Measurements from ENCODE around the gene ZNF655. TPM values are rescaled to one million over a fixed set of nuclear protein-coding genes. Genes with fewer than 3 reads are reported as not detected.

The ZNF655 gene
- total and polyA plus RNA-seq, 2 donors (not counting 3 experiments of a cell fraction or from before 2014, with no cell fraction given): 16.9 to 20.4 TPM

- Histone ChIP-seq H2AFZ (ENCODE audit: low read depth, low read length) (no peak overlapping the region), H3K9ac (replicated peaks; ENCODE audit: extremely low read depth, insufficient read depth, low read length) (no peak overlapping the region), H3K36me3 (ENCODE audit: control insufficient read depth in 2 of 2, extremely low read depth in 1 of 2, insufficient read depth in 2 of 2, low read length in 2 of 2) (peaks cover 12% of the 10 kb centered on the region in 2 experiments), H4K20me1 (replicated peaks; ENCODE audit: control insufficient read depth, extremely low read depth, insufficient read depth, low read length) (no peaks in the 10 kb centered on the region), H3K4me3 (replicated peaks in 1 of 3; ENCODE audit: insufficient read depth in 1 of 3, low read depth in 1 of 3, low read length in 3 of 3) (no peak overlapping the region), H3K27ac (ENCODE audit: insufficient read depth, low read depth, low read length) (no peak overlapping the region), H3K4me2 (ENCODE audit: insufficient read depth, low read length) (no peak overlapping the region), H3K9me3 (replicated peaks; ENCODE audit: control insufficient read depth, insufficient read depth, low read length) (peaks cover 2% of the 10 kb centered on the region), H3K4me1 (ENCODE audit: control insufficient read depth, extremely low read depth, insufficient read depth, low read length) (no peaks in the 10 kb centered on the region), H3K9me1 (replicated peaks; ENCODE audit: control insufficient read depth, extremely low read depth, insufficient read depth, low read length) (no peaks in the 10 kb centered on the region), H3K27me3 (ENCODE audit: control insufficient read depth in 2 of 2, insufficient read depth in 2 of 2, low read length in 2 of 2) (no peaks in the 10 kb centered on the region), H3K79me2 (ENCODE audit: control insufficient read depth, insufficient read depth, low read length) (no peaks in the 10 kb centered on the region)
- BruUV-seq (replicated peaks): no TSS peak
- intact Hi-C loops (cut with micrococcal nuclease) (no loop called here), dilution Hi-C loops (cut with MboI; ENCODE audit: extremely low pct_ligation_motif_present, low sequenced_read_pairs) (no loop called here)
- CTCF ChIA-PET: interaction anchor here (0.5 to 1.3 kb wide), 9 partner anchors 9 to 422 kb away, joined by 3 to 18 read pairs (median 3); partner anchors contain the start of genes GJC3 and ZSCAN25
- POLR2A ChIA-PET: no interaction called here
- no peak for TF ChIP-seq POLR2AphosphoS5 (IDR thresholded peaks at IDR 0.05; ENCODE audit: insufficient read depth, low read depth, low read length)
- no peak for TF ChIP-seq CTCF (IDR thresholded peaks at IDR 0.05; ENCODE audit: extremely low read depth in 1 of 2, insufficient read depth in 1 of 2, low read depth in 1 of 2, low read length in 2 of 2)
- TF ChIP-seq MYC (IDR thresholded peaks at IDR 0.05; ENCODE audit: low read depth, low read length): no peak
- TF ChIP-seq MAX (IDR thresholded peaks at IDR 0.05; ENCODE audit: insufficient read depth, insufficient read length): no peak
- TF ChIP-seq JUN (IDR thresholded peaks at IDR 0.05; ENCODE audit: borderline replicate concordance, insufficient read depth, insufficient read length, low read depth): no peak
- no peak for TF ChIP-seq EZH2 (IDR thresholded peaks at IDR 0.05; ENCODE audit: borderline replicate concordance, low read depth, low read length, severe bottlenecking)
- TF ChIP-seq FOS (IDR thresholded peaks at IDR 0.05; ENCODE audit: borderline replicate concordance, insufficient read depth, low read length): no peak
- TF ChIP-seq POLR2A (IDR thresholded peaks at IDR 0.05; ENCODE audit: low read depth, low read length): no peak
- no peak for TF ChIP-seq GATA2 (IDR thresholded peaks at IDR 0.05; ENCODE audit: insufficient read depth, insufficient read length, low read depth, low read length)
- FAIRE-seq (no peak), DNase-seq (ENCODE audit: low read depth, low spot score) (no peak)
Measured at GRCh38 chr7:99525713-99526440, 32.6 kb upstream of the ZNF655 start.

Measured in endothelial cell of umbilical vein (primary cell).